AG04450 (cell line): Measurements from ENCODE around the gene FRMD4A. TPM values are rescaled to one million over a fixed set of nuclear protein-coding genes. Genes with fewer than 3 reads are reported as not detected.

ENCODE experiments used
- CTCF ChIA-PET: fragments of 300-600, 350-600 bp; formaldehyde crosslinking; extraction: SDS; loops from one replicate; lab custom pipeline; 2022; ENCODE audit warnings: antibody characterized with exemption, inconsistent platforms; lab: Charles Lee
- POLR2A ChIA-PET: fragments of 350-600 bp; formaldehyde crosslinking; extraction: SDS; loops from one replicate; lab custom pipeline; 2021; ENCODE audit warnings: antibody characterized with exemption, inconsistent platforms; lab: Yijun Ruan, JAX
- DNase-seq: peaks from one replicate; pipeline ENCODE4 v3.0.0-alpha.2; 2011; ENCODE audit warnings: low read depth, low spot score
- H3K27ac ChIP-seq: one replicate; pipeline ENCODE4 v1.5.1; 2012; ENCODE audit warnings: low read depth, low read length, control low read depth
- H3K27me3 ChIP-seq: one replicate; pipeline ENCODE4 v1.6.0; 2012; ENCODE audit warnings: low read length; ENCODE audit not compliant: control insufficient read depth, insufficient read depth
- H3K4me3 ChIP-seq: 2 replicates; pipeline ENCODE4 v1.5.1; 2011; ENCODE audit warnings: mild to moderate bottlenecking, low read depth, low read length, control low read depth
- H3K9me3 ChIP-seq: 2 replicates; pipeline ENCODE4 v1.5.1; 2012; ENCODE audit warnings: low read length; ENCODE audit not compliant: control insufficient read depth, insufficient read depth
- polyA plus RNA-seq: library from polyadenylated mRNA; depleted of rRNA; stranded (reverse); fragments of >200 nt; gene quantifications from 2 replicates; pipeline ENCODE4 v1.2.3, GENCODE V29; 2011
- TF ChIP-seq, protein P1 (sequence below): IDR thresholded peaks from 2 replicates; pipeline ENCODE4 v1.5.1; 2011; ENCODE audit warnings: low read depth, low read length, control low read depth, inconsistent platforms

FRMD4A gene
- polyA plus RNA-seq, 1 experiment: 45.7 TPM

DNA sequence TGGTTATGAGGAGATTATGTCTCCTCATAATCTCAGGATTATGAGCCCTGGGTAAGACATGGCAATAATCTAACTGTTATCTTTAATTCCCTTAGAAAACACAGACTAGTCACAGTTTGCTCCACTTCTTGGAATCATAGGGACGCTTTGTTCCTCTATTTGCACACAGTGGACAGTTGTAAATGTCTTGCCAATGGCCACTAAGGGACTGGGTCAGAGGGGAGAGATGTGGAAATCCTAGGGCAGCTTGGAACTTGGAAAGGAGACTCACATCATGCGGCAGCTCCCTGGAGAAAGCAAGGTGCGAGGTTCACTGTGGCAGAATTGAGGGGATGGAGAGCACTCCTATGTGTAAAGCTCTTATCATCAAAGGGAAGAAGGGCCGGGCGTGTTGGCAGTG is 477.9 kb downstream of the FRMD4A start:
- ChIA-PET CTCF (interaction anchor here (0.7 kb wide), 2 partner anchors 14 to 481 kb away, joined by 3 to 6 read pairs; no protein-coding TSS in a partner anchor), POLR2A (no interaction called here)
- TF ChIP-seq, protein P1, sequence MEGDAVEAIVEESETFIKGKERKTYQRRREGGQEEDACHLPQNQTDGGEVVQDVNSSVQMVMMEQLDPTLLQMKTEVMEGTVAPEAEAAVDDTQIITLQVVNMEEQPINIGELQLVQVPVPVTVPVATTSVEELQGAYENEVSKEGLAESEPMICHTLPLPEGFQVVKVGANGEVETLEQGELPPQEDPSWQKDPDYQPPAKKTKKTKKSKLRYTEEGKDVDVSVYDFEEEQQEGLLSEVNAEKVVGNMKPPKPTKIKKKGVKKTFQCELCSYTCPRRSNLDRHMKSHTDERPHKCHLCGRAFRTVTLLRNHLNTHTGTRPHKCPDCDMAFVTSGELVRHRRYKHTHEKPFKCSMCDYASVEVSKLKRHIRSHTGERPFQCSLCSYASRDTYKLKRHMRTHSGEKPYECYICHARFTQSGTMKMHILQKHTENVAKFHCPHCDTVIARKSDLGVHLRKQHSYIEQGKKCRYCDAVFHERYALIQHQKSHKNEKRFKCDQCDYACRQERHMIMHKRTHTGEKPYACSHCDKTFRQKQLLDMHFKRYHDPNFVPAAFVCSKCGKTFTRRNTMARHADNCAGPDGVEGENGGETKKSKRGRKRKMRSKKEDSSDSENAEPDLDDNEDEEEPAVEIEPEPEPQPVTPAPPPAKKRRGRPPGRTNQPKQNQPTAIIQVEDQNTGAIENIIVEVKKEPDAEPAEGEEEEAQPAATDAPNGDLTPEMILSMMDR: no peak
- H3K27ac ChIP-seq: no peak overlapping the region
- no peak for DNase-seq
- H3K4me3 ChIP-seq: no peak overlapping the region
- no peaks in the 10 kb centered on the region for H3K9me3 ChIP-seq
- no peaks in the 10 kb centered on the region for H3K27me3 ChIP-seq

DNA sequence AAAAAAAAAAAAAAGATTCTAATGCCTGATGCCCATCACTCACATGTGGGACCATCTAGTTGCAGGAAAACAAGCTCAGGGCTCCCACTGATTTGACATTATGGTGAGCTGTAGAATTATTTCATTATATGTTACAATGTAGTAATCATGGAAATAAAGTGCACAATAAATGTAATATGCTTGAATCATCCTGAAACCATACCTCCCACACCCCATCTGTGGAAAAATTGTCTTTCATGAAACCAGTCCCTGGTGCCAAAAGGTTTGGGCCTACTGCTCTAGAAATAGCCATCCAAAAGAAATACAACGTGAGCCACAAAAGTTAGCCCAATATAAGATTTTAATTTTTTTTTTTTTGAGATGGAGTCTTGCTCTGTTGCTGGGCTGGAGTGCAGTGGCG is 478.8 kb downstream of the FRMD4A start:
- Histone ChIP-seq H3K9me3 (no peaks in the 10 kb centered on the region), H3K27ac (no peak overlapping the region), H3K4me3 (no peak overlapping the region), H3K27me3 (no peaks in the 10 kb centered on the region)
- CTCF ChIA-PET: interaction anchor here (0.6 kb wide), 1 partner anchor 173 kb away, joined by 3 read pairs; no protein-coding TSS in a partner anchor
- POLR2A ChIA-PET: no interaction called here
- TF ChIP-seq, protein P1: no peak
- no peak for DNase-seq

DNA sequence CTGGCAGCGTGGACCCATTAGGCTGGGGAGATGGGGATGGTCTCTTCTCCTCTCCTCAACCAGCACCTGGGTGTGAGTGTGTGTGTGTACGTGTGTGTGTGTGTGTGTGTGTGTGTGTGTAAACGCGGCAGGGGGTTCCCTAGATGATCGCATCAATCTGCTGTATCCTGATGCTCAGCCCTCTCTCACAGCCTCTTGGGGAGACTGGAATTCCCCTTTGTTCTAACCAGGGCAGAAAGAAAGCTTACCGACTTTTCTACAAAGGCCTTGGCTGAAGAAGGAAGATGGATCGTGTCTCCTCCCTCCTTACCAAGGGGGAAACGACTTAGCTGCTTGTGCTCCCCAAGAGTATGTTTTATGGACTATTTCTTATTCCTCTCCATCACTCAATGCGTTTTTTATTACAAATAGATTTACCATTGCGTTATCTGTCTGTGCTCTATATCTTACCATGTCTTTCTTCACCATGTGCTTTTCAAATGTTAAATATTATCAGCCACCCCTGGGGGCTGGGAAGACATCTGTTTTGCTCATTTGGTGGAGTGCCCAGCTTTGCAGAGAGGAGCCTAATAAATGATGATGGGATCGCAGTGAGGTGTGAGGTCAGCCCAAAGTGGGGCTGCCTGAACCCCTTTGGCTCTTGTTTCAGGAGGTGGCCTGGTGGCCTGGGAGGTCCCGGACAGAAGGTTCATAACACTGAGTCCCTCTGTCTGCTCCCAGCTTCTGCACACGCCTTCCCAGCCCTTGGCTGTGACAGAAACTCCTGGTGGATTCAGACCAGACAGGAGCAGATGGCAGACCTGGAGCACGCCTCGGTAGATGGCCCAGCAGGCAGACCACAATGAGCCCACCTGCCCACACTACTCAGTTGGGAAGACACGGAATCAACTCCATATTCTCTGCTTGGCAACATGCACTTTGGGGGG is 481.9 kb downstream of the FRMD4A start:
- no peaks in the 10 kb centered on the region for H3K27me3 ChIP-seq
- no peak overlapping the region for H3K27ac ChIP-seq
- DNase-seq: no peak
- CTCF ChIA-PET: no interaction called here
- H3K4me3 ChIP-seq: no peak overlapping the region
- no peaks in the 10 kb centered on the region for H3K9me3 ChIP-seq
- TF ChIP-seq, protein P1: no peak
- POLR2A ChIA-PET: interaction anchor here (0.6 to 0.7 kb wide), 2 partner anchors 9 to 273 kb away, joined by 3 read pairs; no protein-coding TSS in a partner anchor

DNA sequence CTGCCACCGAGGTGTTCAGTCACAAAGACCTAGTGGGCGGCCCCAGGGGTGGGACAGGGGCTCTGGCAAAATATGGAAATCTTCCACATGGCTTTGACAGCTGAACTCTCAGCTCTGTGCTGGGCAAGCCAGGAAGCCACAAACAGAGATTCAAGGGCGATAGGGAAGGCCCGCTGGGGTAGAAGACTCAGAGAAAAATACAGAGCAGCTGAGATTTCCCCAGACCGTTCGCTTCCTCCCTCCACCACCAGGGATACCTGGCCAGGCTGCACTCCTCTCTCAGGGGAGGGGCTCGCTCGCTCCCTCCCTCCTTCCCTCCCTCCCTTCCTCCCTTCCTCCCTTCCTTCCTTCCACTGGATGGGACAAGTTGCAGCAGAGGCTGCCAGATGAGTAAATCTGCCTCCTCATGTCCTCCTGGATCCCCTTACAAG is 483.5 kb downstream of the FRMD4A start:
- TF ChIP-seq, protein P1: no peak
- no peaks in the 10 kb centered on the region for H3K9me3 ChIP-seq
- no peak overlapping the region for H3K27ac ChIP-seq
- ChIA-PET POLR2A (interaction anchor here (0.6 kb wide), 1 partner anchor 169 kb away, joined by 4 read pairs; no protein-coding TSS in a partner anchor), CTCF (interaction anchor here (1.6 kb wide), 1 partner anchor 10 kb away, joined by 3 read pairs; no protein-coding TSS in a partner anchor)
- DNase-seq: no peak
- H3K4me3 ChIP-seq: no peak overlapping the region
- H3K27me3 ChIP-seq: no peaks in the 10 kb centered on the region

DNA sequence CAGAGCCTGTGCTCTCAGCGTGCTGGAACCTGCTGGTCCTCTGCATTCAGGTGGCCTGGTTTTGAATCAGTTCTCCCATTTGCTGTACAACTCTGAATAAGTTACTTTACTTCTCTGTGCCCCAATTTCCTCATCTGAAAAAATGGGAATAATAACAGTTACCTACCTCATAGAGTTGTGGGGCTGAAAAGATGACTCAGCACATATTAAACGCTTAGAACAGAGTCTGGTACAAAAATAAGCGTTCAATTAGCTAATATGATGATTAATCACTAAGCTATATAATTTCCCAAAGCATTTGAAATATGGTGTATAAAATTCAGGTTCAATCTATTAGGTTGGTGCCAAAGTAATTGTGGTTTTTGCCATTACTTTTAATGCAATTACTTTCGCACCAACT is 484.8 kb downstream of the FRMD4A start:
- ChIA-PET CTCF (interaction anchor here (1.6 kb wide), 1 partner anchor 9 kb away, joined by 3 read pairs; no protein-coding TSS in a partner anchor), POLR2A (no interaction called here)
- TF ChIP-seq, protein P1: no peak
- no peak for DNase-seq
- H3K9me3 ChIP-seq: peaks cover 5% of the 10 kb centered on the region; the same call in 1 of the 2 replicates
- H3K27me3 ChIP-seq: no peaks in the 10 kb centered on the region
- H3K27ac ChIP-seq: no peak overlapping the region
- no peak overlapping the region for H3K4me3 ChIP-seq
